GM12878 (cell line): ENCODE measurements around the gene PSRC1. TPM values are rescaled to one million over a fixed set of nuclear protein-coding genes. Genes with fewer than 3 reads are reported as not detected.

Experiments
- ATAC-seq: fragments of 200-7000 bp; cut with Tn5 transposase; 3 replicates; pipeline ENCODE4 v1.9.1; 2020; ENCODE audit warnings: mild to moderate bottlenecking, moderate library complexity
- BruUV-seq: library from RNA; stranded (reverse); fragments of 400-500 nt; replicated peaks from 2 replicates; lab custom pipeline; 2021; lab: Mats Ljungman, UMichigan
- CTCF ChIA-PET: fragments of 300-600 bp; sonication (Branson Sonifier 250); formaldehyde crosslinking; extraction: SDS; loops from one replicate; lab custom pipeline; 2021; ENCODE audit warnings: inconsistent platforms; lab: Yijun Ruan, JAX
- POLR2A ChIA-PET: fragments of 350-600 bp; formaldehyde crosslinking; extraction: SDS; loops from one replicate; lab custom pipeline; 2021; ENCODE audit warnings: inconsistent platforms; lab: Charles Lee
- RAD21 ChIA-PET: fragments of 300-600 bp; sonication (Branson Sonifier 250); formaldehyde crosslinking; loops from one replicate; lab custom pipeline; 2023; ENCODE audit warnings: antibody characterized with exemption; ENCODE audit not compliant: unreplicated experiment; lab: Charles Lee
- SMC1A ChIA-PET: fragments of 300-600 bp; sonication (Branson Sonifier 250); formaldehyde crosslinking; loops from one replicate; lab custom pipeline; 2023; ENCODE audit not compliant: unreplicated experiment, uncharacterized antibody; lab: Charles Lee
- DNase-seq: peaks from one replicate; pipeline ENCODE4 v3.0.0-alpha.2; 2011; ENCODE audit warnings: low read depth, low spot score
- FAIRE-seq: peaks from 3 replicates; lab custom pipeline; 2011; peaks lifted over from hg19 to GRCh38; lab: Jason Lieb, UNC
- H2AFZ ChIP-seq: 2 replicates; pipeline ENCODE4 v1.6.0; 2011; ENCODE audit warnings: low read depth, low read length, control low read depth; ENCODE audit not compliant: control insufficient read depth
- H3K27ac ChIP-seq: 2 replicates; pipeline ENCODE4 v1.5.1; 2011; ENCODE audit warnings: control low read depth; ENCODE audit not compliant: control insufficient read depth, insufficient read depth
- H3K27me3 ChIP-seq, 2 experiments: replicated peaks in 1 of 2; 2 replicates each; pipeline versions ENCODE4 v1.6.0 to v1.6.1; 2011; ENCODE audit warnings: low read length in 1 of 2; ENCODE audit not compliant: control insufficient read depth in 2 of 2, insufficient read depth in 2 of 2
- H3K36me3 ChIP-seq, 2 experiments: 2 replicates each; pipeline ENCODE4 v1.5.1; 2011; ENCODE audit warnings: low read length in 1 of 2; ENCODE audit not compliant: control insufficient read depth in 2 of 2, insufficient read depth in 2 of 2
- H3K4me1 ChIP-seq: 2 replicates; pipeline ENCODE4 v1.6.1; 2011; ENCODE audit warnings: mild to moderate bottlenecking, low read length, moderate library complexity, mixed read lengths; ENCODE audit not compliant: control insufficient read depth, insufficient read depth
- H3K4me2 ChIP-seq: 2 replicates; pipeline ENCODE4 v1.6.0; 2011; ENCODE audit warnings: control low read depth; ENCODE audit not compliant: control insufficient read depth, insufficient read depth
- H3K4me3 ChIP-seq: fragments of 200-600 bp; sonication (generic); 2 replicates; pipeline ENCODE4 v1.5.1; 2016
- H3K79me2 ChIP-seq: 2 replicates; pipeline ENCODE4 v1.6.0; 2011; ENCODE audit warnings: low read length; ENCODE audit not compliant: control insufficient read depth, insufficient read depth
- H3K9ac ChIP-seq: 2 replicates; pipeline ENCODE4 v1.8.0; 2011; ENCODE audit warnings: low read length, control low read depth, mixed read lengths; ENCODE audit not compliant: control insufficient read depth, insufficient read depth
- H3K9me3 ChIP-seq: replicated peaks from 3 replicates; pipeline ENCODE4 v1.5.1; 2011; ENCODE audit warnings: mild to moderate bottlenecking, low read length; ENCODE audit not compliant: control insufficient read depth, insufficient read depth
- H4K20me1 ChIP-seq: 2 replicates; pipeline ENCODE4 v1.6.0; 2011; ENCODE audit not compliant: control insufficient read depth, insufficient read depth
- BACH1 ChIP-seq: fragments of 450-650 bp; IDR thresholded peaks from 2 replicates; pipeline ENCODE4 v1.6.1; 2017; ENCODE audit warnings: mild to moderate bottlenecking, borderline replicate concordance
- BHLHE40 ChIP-seq, 2 experiments: fragments of 450-650 bp in 1 of 2; IDR thresholded peaks; 2 replicates each; pipeline ENCODE4 v1.6.1; 2011 to 2017; ENCODE audit warnings: low read depth in 2 of 2, borderline replicate concordance in 1 of 2, improper control_type of control experiment in 1 of 2, low read length in 1 of 2, mild to moderate bottlenecking in 1 of 2
- CHD4 ChIP-seq: fragments of 200-600 bp; sonication (generic); IDR thresholded peaks from 2 replicates; pipeline ENCODE4 v1.6.1; 2016; ENCODE audit warnings: mild to moderate bottlenecking
- E2F8 ChIP-seq: fragments of 450-650 bp; IDR thresholded peaks from 2 replicates; pipeline ENCODE4 v1.6.1; 2018; ENCODE audit warnings: mild to moderate bottlenecking, low read depth, moderate library complexity; ENCODE audit not compliant: partially characterized antibody
- E4F1 ChIP-seq: fragments of 450-650 bp; IDR thresholded peaks from 2 replicates; pipeline ENCODE4 v1.6.1; 2018; ENCODE audit warnings: borderline replicate concordance, mild to moderate bottlenecking; ENCODE audit not compliant: partially characterized antibody
- ELK1 ChIP-seq: IDR thresholded peaks from 2 replicates; pipeline ENCODE4 v1.6.1; 2012; ENCODE audit warnings: low read depth, low read length, improper control_type of control experiment
- FOS ChIP-seq: IDR thresholded peaks from 3 replicates; pipeline ENCODE4 v1.6.1; 2011; ENCODE audit warnings: borderline replicate concordance; ENCODE audit not compliant: insufficient read length; ENCODE audit errors: extremely low read depth
- JUNB ChIP-seq: IDR thresholded peaks from 2 replicates; pipeline ENCODE4 v1.6.1; 2016; ENCODE audit warnings: antibody characterized with exemption, mild to moderate bottlenecking
- NKRF ChIP-seq: fragments of 450-650 bp; conservative IDR thresholded peaks from 2 replicates; pipeline ENCODE4 v1.6.1; 2017; ENCODE audit warnings: mild to moderate bottlenecking, moderate library complexity
- NR2C1 ChIP-seq: fragments of 450-650 bp; IDR thresholded peaks from 2 replicates; pipeline ENCODE4 v1.6.1; 2017; ENCODE audit warnings: antibody characterized with exemption, mild to moderate bottlenecking, moderate library complexity
- RELA ChIP-seq: fragments of 450-650 bp; IDR thresholded peaks from 2 replicates; pipeline ENCODE4 v1.8.0; 2014; ENCODE audit warnings: borderline replicate concordance; ENCODE audit not compliant: partially characterized antibody
- SMAD1 ChIP-seq: fragments of 450-650 bp; IDR thresholded peaks from 2 replicates; pipeline ENCODE4 v1.6.1; 2018; ENCODE audit warnings: mild to moderate bottlenecking, low read depth; ENCODE audit not compliant: partially characterized antibody
- TBL1XR1 ChIP-seq: IDR thresholded peaks from 2 replicates; pipeline ENCODE4 v1.6.1; 2012; ENCODE audit warnings: low read depth, low read length, improper control_type of control experiment
- USF2 ChIP-seq: IDR thresholded peaks from 2 replicates; pipeline ENCODE4 v1.6.1; 2011; ENCODE audit warnings: low read depth, low read length, improper control_type of control experiment, borderline replicate concordance
- ZNF24 ChIP-seq: fragments of 450-650 bp; IDR thresholded peaks from 2 replicates; pipeline ENCODE4 v1.6.1; 2017; ENCODE audit warnings: antibody characterized with exemption, mild to moderate bottlenecking
- WGBS: methylation state at CpG from one replicate; pipeline ENCODE4 v1.1.6; 2016; ENCODE audit warnings: low lambda C conversion rate; ENCODE audit not compliant: insufficient replicate concordance, insufficient coverage; ENCODE audit errors: missing lambda C conversion rate; 5-methylcytosine and 5-hydroxymethylcytosine counted together
- in situ Hi-C: fragments of 300-500 bp; cut with MboI; formaldehyde crosslinking; loops from 9 replicates; pipeline ENCODE4 v1.14.3; 2018; ENCODE audit warnings: mixed read lengths
- intact Hi-C: fragments of 100-400 bp; cut with micrococcal nuclease; formaldehyde crosslinking; loops from one replicate; pipeline ENCODE4 v1.14.2; 2022; ENCODE audit not compliant: unreplicated experiment
- polyA plus RNA-seq, 11 experiments: library from polyadenylated mRNA; depleted of rRNA in 4 of 11; unstranded in 6 of 11; stranded (reverse) in 5 of 11; fragments of >200 nt; fragmentation: Nextera tagmentation in 4 of 11; fragmentation: Illumina TruSeq in 1 of 11; extraction: Ambion mirVana in 4 of 11; extraction: Trizol in 1 of 11; gene quantifications; 1 replicate in 1 of 11; 2 replicates in 10 of 11; pipeline versions ENCODE4 v1.2.1 to v1.2.3, GENCODE V29; 2011 to 2016; ENCODE audit warnings: inconsistent platforms in 2 of 11, missing spikeins in 2 of 11, low read depth in 1 of 11
- total RNA-seq, 4 experiments: library from RNA; depleted of rRNA in 3 of 4; stranded (reverse); fragments of >200 nt in 3 of 4; fragmentation: Illumina TruSeq in 1 of 4; extraction: Trizol in 1 of 4; gene quantifications; 2 replicates each; pipeline versions ENCODE4 v1.2.1 to v1.2.3, GENCODE V29; 2013 to 2021

PSRC1 gene
- total and polyA plus RNA-seq, 10 of the 15 experiments (the other 5 are each of a cell fraction or from before 2014, with no cell fraction given): 1.2 to 11.8 (median 4.9) TPM

GRCh38 chr1:109294481-109294880 lies 11.5 kb upstream of the PSRC1 start:
- SMC1A ChIA-PET: no interaction called here
- RAD21 ChIA-PET: no interaction called here
- in situ Hi-C loops (no loop called here), intact Hi-C loops (no loop called here)
- no peaks in the 10 kb centered on the region for H3K36me3 ChIP-seq
- no peak overlapping the region for H3K4me3 ChIP-seq
- no peaks in the 10 kb centered on the region for H3K9me3 ChIP-seq
- 1% methylated on average over 4 of the region's 4 CpGs for WGBS
- no TSS peak for BruUV-seq
- H4K20me1 ChIP-seq: no peaks in the 10 kb centered on the region
- H3K9ac ChIP-seq: no peak overlapping the region
- peaks cover 0 to 3% of the 10 kb centered on the region in 2 experiments; a peak in 2 of 4 replicates for H3K27me3 ChIP-seq
- no peak overlapping the region for H3K27ac ChIP-seq
- H3K79me2 ChIP-seq: no peaks in the 10 kb centered on the region
- 0 out of 3 replicates have a peak, but pooled peaks have one; percentile 30 for ATAC-seq
- CTCF ChIA-PET: interaction anchor here (0.6 kb wide), 1 partner anchor 98 kb away, joined by 3 read pairs; no protein-coding TSS in a partner anchor
- no peak for DNase-seq
- H2AFZ ChIP-seq: no peak overlapping the region
- peaks cover 5% of the 10 kb centered on the region; the same call in 1 of the 2 replicates for H3K4me1 ChIP-seq
- POLR2A ChIA-PET: no interaction called here
- no peak for FAIRE-seq
- H3K4me2 ChIP-seq: peak overlapping the region; percentile 28; the same call in 1 of the 2 replicates
- no peak for TF ChIP-seq JUNB
- TF ChIP-seq NKRF: no peak
- no peak for TF ChIP-seq E4F1
- no peak for TF ChIP-seq FOS
- no peak for TF ChIP-seq E2F8
- no peak for TF ChIP-seq ZNF24
- no peak for TF ChIP-seq TBL1XR1
- TF ChIP-seq BACH1: no peak
- TF ChIP-seq BHLHE40 (IDR thresholded peaks at IDR 0.05; ENCODE audit: borderline replicate concordance in 1 of 2, low read depth in 2 of 2, low read length in 1 of 2): no peak
- TF ChIP-seq USF2: no peak
- TF ChIP-seq CHD4: no peak
- no peak for TF ChIP-seq SMAD1
- TF ChIP-seq NR2C1: no peak
- TF ChIP-seq ELK1: no peak
- no peak for TF ChIP-seq RELA
